NCI-H2227 (cell line): ENCODE measurements around the gene COPZ1.
"Not testable (repeated sequence)": the region's sequence is repeated elsewhere in the genome, so short reads cannot be mapped to it uniquely, and the experiment has no call there.

Experiments used
- DNase-seq: peaks from one replicate; lab custom pipeline; 2025; ENCODE audit not compliant: unreplicated experiment; lab: John Stamatoyannopoulos, UW

Gene COPZ1

DNA sequence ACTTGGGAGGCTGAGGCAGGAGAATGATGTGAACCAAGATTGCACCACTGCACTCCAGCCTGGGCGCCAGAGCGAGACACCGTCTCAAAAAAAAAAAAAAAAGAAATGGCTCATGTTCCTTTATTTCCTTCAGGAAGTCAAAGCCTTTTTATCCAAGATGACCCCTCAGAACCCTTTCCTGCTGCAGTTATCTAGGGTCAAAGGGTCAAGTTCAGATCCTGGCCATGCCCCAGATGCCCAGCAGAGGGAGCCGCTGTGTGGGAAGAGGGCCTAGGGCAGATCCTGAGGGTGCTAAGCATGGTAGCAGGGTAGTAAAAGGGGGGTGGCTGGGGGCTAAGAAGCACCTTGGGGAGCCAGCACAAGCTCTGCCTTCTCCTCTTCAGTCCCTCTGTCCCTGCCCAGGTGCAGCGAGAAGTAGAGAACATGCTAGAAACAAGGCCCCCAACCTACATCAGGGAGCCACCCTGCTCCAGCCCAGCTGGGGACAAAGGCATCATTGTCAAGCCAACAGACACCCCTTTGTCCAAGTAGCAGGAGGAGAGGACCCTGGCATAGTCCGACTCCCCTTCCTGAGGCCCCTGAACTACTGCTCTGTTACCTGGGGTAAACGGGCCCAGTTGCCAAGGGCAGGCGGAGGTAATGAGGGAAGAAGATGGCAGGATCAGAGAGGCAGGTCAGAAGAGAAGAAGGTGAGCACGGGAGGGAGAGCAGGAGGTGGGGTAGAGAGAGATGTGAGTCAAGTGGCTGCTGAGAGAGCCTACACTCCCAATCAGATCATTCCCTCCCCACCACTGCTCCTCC, 30.6 kb upstream of the COPZ1 start:
- DNase-seq = peak; percentile 22

DNA sequence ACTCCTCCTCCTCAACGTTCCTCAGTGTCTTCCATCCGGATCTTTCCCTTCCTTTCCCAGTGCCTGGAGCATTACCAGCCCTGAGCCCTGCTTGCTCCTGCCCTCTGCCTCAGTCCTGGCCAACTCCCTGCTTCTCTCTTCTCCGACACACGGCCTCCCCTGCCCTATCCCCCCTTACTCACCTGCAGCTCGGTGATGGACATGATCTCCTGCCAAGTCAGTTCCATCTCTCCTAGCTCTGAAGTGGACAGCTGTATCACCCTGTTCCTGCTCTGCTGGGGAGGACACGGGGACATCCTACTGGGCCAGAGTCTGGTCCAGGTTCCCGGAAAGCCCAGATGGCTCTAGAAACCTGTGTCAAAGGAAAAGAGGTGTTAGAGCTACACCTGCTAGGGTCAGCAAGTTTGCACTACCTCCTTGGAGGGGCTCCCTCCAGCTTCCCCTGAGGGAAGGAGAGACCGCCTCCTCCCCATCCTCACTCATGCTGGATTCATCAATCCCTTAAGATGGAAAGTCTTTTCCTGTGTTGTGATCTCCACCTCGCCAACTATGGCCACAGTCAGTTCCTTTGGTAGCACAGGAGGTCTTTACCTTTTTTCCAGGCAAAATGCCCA, 29.9 kb upstream of the COPZ1 start:
- no peak for DNase-seq

DNA sequence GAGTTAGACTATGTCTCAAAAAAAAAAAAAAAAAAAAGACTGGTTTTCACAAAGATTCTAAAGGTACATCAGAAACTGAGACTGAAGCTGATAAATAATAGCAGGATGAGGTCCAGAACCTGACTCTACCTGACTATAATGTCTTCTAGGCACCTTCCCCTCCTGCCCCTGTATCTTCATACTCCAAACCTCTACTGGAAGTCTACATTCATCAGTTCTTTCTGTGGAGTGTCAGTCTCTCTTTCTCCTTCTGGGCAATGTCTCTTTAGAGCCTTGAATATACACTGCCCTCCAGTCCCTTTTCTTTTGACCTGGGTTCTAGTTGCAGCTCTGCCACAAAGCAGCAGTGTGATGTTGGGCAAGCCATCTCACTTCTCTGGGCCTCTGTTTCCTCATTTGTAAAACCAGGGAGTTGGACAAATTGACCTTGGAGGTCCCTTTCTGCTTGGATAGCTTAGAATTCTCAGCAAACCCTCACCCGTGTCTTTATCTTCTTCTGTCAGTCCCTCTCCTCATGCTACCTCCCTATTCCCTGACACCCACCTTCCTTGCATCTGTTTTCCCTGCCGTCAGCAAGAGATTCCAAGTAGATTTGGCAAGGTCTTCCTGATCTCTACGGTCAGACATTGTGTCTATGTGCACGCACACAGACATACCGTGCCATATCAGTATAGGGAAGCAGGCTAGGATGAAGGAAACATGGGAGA, 28.4 kb upstream of the COPZ1 start:
- no peak for DNase-seq

DNA sequence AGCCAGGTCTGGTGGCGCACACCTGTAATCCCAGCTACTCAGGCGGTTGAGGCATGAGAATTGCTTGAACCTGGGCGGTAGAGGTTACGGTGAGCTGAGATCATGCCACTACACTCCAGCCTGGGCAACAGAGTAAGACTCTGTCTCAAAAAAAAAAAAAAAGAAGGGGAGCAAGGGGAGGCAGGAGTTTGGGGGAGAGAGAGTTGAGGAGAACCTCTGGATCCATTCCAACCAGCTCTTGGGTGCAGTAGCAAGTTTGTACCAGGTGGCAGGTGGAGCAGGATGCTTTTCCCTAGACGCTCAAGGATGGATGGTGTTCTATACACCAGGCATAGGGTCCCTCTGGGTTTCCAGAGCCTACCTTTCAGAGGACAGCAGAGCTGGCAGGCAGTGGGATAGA, 26.0 kb upstream of the COPZ1 start:
- no peak for DNase-seq

DNA sequence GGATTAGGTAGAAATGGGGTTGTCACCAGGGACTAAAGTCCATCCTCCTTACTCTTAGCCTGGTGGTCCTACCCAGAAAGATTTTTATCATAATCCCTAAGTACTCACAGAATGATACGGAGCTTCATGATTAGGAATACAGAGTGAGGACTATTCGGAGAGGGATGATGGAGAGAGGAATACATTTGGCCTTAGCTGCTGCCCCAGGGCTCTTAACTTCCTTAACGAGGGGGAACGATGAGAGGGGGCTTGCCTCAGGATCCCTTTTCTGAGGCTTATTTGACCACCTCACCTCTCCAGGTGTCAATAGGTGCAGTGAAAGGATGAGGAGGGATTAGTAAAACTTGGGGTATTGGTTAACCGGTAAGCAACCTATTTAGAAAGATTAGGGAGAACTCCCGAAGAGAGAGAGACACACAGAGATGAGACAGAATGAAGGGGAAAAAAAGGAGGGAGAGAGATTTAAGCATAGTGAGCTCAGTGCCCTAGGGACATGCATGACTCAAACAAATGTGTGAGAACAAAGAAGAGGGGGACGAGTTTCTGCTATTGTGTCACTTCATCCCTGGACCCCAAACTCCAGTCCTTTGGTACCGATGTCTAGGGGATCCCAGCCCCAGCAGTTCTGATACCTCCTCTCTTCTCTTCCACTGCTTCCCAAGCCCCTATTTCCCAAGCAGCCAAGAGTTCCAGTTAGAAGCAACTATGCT, 25.3 kb upstream of the COPZ1 start:
- DNase-seq = no peak

DNA sequence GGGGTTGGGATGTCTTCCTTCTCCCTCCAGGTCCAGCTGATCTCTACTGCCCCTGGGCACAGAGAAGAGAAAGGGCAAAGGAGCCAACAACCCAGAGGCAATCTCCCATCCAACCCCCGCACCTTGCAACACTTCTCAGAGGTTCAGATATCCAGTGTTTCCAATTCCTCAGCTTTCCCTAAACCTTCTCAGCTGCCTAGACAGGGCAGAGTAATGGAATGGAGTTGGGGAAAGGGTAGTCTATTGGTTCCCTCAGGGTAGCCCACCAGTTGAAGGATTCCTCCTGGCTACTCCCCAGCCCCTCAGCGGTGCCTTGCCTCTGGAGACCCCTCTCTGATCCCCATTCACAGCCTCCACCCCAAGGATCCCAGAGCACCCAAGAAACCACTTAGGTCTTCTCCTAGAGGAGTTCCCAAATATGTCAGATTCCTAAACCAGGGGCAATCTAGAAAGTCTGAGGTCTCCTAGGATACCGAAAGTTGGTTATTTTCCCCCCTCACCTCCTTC, 24.7 kb upstream of the COPZ1 start:
- DNase-seq = no peak

DNA sequence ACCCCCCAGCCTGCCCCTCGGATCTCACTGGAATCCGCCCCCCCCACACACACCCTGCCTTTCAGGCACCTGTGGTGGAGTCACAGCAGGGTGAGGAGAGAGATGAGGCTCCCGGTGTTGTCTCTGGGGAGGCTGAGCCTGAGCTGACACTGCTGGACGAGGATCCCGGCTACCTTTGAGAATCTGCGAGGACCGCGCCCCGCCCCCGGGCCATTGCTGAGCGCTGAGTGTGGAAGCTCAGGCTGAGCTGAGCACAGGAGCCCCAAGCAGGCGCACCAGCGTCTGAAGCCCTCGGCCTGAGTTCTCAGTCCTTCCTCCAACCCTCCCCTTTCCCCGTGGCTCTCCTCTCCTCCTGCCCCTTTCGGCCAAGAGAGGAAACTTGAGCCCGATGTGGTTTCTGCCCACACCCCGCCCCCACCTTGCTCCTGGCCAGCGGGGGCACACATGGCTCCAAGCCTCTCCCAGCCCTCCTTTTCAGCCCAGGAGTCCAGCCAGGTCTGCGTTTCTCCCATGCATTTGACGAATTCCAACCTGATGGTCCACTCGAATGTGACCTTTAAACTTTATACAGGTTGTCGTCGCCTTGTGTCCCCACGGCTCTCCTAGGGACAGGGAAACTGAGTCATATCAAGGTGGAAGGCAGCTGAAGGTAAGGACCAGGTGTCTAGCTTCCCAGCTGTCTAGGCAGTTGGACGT, 24.1 kb upstream of the COPZ1 start, which contains the start of gene NFE2:
TSS of gene NFE2 (minus strand) at position 284 of the 696 bp plus-strand sequence. CDS start 5,767 bp downstream, outside the sequence.
- peak; percentile 60 for DNase-seq

DNA sequence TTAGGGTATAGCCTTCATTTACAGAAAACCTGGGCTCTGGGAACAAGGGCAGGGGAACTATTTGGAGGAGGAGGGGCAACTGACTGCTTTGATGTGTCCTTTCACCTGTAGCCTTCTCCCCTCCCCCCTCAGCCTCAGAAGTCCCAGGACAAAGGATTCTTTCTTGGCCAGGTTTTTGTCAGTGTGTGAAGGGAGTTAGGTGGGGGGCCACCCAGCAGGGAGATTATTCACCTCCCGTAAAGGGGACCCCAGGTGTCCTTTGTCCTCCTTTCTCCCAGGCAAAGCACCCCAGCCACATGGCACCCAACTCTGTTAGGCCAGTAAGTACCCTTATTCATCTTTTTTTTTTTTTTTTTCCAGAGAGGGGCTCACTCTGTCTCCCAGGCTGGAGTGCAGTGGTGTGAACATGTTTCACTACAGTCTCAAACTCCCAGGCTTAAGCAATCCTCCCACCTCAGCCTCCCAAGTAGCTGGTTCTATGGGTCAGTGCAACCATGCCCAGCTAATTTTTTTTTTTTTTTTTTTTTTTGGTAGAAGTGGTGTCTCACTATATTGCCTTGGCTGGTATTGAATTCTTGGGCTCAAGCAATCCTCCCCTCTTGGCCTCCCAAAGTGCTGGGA, 23.4 kb upstream of the COPZ1 start:
- DNase-seq = no peak

DNA sequence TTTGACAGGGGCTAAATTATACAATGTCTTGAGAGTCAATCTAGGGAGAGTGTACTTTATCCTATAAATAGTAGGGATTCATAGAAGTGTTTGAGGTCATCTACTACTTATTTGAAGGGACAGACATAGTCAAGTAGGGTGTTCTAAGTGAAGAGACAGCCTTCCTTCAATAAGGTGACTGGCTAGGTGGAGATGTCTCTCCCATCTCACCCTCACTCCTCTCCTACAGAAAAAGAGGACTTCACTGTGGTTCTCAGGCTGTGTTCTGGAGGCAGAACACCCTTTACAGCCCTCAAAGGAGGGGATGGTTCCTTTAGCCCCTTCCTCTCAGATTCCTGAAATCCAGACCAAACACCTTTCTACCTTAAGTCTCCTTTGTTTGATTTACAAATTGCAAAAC, 21.3 kb upstream of the COPZ1 start:
- no peak for DNase-seq

DNA sequence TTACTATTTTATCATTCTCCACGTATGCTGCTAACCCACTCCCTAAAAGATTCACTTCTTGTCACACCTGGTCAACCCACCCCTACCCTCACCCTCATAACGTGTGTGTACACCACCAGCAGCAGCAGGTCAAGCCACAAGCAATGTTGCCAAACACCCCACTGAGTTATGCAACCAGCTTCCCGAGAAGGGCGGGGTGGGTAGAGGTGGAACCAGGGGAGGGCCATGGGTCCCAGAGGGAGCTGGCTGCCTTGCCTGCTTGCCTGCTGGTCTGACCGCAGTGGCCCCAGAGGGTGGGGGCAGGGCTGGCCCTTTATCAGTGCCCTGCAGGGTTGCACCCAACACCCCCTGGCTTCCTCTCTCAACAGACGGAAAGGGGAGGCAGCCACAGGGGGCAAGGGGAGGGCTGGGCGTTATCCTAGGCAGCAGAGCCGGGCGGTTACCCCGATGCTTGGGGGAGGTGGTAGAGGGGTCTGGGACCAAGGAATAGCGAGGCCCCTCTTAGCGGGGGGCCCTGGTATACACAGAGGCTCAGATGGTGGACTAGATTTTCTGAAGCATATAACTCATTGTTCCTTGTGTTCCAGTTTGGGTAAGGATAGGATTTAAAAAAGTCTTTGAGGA, 20.6 kb upstream of the COPZ1 start:
- DNase-seq = no peak

DNA sequence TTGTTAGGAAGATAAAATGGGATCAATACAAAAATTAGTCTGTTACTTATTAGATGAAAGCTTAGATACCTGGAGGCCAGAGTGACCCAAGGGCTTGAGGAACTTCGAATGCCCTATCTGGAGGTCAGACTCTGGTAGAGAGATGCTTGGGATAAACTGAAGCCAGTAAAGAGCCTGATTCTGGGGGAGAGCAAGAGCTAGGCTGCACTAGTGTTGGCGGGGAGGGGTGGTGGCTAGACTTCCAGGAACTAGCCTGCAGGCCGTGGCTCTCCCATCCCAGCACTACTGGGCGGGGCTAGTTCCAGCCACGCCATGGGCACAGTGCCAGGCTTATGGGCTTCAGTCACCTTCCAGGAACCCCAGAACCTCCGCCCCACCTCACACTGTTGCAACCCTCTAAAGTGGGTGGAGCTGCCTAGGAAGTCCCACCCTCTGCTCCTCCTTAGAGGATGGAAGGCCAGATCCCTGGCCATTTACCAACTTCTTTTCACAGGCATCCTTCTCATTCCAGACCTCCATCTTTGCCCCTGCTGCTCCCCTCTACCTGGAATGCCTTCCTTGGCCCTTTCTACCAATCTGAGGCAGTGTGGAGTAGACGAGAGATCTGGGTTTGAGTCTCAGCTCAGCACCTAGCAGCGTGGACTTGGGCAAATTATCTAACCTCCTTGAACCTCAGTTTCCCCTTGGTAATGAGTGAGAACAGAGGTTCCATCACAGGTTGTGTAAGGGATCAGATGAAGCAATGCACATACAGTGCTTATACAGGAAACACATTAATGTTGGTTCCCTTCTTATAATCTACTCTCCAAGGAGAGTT, 17.8 kb upstream of the COPZ1 start:
- DNase-seq = peak; percentile 32

DNA sequence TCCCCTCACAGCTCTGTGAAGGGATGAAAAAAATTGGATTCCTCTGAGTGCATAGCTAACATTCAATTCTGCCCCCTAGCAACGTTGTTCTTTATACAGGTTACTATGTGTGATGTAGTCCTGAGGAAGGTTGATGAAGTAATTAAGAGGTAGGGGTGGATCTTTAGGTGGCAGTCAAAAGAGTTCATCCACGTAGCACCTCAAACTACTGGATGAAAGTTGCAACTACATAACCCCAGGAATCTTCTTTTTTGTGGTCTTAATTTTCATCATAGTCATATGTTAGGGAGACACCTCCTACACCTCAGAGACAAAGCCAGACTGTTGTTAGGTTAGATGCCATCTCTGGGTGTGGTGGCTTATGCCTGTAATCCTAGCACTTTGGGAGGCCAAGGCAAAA, 13.9 kb upstream of the COPZ1 start:
- DNase-seq = no peak

DNA sequence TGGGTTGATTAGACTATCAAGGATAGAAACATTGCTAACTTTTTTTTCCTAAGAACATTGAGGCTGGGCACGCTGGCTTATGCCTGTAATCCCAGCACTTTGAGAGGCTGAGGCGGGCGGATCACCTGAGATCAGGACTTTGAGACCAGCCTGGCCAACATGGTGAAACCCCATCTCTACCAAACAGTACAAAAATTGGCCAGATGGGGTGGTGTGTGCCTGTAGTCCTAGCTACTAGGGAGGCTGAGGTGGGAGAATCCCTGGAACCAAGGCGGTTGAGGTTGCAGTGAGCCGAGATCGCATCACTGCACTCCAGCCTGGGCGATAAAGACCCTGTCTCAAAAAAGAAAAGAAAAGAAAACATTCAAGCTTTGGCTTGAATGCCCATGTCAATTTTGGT, 12.6 kb upstream of the COPZ1 start:
- DNase-seq = not testable (repeated sequence)

DNA sequence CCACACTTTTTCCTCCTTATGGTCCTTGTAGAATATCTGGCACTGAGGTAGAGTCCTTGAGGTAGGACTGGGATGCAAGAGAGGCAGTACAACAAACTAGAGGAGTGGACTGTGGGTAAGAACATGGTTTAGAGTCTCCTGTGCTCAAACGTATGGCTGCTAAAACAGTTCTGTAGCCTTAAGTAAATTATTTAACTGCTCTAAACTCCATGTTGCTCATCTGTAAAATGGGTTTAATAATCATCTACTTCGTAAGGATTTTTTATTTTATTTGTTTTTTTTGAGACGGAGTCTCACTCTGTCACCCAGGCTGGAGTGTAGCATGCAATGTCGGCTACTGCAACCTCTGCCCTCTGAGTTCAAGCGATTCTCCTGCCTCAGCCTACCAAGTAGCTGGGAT, 3.6 kb upstream of the COPZ1 start:
- no peak for DNase-seq

DNA sequence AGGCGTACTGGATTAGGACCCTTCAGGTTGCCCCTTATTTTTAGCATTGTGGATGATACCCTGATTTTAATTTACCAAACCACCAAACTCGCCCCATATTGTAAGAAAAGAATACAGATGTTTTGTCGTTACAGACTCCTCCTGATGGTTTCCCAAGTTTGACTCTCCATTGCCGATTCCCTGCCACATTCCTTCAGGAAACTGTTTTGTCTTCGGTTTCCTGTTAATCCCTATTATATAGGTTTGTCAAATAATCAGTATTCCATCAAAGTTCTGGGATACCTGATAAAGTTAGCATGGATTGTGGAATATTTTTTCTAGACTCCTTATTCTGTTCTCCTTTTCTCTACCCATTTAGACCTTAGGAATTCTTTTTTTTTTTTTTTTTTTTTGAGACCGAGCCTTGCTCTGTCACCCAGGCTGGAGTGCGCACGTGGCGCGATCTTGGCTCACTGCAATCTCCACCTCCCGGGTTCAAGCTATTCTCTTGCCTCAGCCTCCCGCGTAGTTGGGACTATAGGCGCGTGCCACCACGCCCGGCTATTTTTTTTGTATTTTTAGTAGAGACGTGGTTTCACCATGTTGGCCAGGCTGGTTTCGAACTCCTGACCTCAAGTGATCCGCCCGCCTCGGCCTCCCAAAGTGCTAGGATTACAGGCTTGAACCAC, 645 bp downstream of the COPZ1 start:
- DNase-seq = not testable (repeated sequence)

DNA sequence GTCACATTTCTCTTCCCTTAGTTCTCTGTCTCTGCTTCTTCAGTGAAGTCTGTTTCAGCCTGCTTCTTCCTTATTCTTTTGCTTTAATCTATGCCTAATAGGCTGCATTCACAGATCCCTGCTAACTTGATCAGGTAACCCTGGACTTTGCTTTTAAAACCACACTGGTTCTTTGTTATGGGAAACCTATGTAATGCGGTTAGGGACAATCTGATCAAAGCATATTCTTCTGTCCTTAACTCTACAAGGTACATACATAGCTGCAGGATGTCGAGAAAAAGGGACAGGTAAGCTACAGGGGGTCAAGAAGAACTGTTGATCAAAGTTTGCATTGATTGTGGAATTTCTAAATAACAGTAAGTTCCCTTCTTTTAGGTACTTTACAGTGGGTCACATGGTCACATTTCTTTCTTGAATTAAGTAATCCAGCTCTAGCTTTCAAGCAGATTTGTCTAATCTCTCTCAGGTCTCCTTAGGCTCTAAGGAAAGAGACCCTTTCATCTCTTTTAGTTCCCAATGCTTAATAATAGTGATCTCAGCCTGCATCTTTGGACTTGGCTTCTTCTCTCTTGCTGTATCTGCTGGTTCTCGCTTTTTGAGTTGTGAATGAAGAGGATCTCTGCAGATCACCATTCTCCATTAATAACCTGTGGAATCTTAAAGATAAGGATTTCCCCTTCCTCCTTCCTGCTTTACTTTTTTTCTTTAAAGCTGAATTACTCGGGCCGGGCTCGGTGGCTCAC, 3.8 kb downstream of the COPZ1 start:
- DNase-seq = no peak

DNA sequence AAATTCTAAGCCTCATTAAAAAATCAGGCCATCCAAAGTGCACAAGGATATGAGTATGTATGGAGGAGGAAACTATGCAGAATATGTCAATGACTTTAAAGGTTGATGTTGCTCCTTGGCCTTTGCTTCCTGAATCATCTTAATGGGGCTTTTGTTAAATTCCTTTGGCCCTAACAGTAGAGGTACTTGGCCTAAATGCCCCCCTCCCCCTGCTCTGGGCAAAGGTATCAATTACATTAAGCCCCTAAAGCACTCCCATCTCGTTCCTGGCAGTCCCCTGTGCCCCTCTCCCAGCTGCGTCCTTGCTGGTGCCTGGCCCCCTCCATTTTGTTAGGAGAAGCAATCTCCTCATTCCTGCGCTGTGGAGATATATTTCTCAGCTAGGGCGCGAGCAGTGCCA, 4.8 kb downstream of the COPZ1 start:
- peak; percentile 53 for DNase-seq

DNA sequence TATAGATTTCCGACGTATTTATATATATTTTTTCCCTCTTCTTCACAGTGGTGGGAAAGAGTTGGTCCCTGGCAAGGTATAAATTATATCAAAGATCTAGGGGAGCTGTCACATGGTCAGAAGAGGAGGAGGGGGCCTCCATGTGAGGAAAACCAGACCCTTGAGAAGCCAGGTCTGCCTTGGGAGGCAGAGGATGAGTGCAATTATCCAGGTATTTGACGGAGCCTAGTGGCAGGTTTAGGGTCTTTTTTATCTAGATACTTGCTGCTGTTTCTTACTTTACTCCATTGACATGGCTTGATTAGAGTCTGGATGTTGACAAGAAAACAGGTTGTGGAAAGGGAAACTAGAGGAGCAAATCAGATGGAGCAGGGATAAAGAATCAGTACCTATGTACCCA, 5.5 kb downstream of the COPZ1 start:
- no peak for DNase-seq
